ENCODE results near the gene RGS14. TPM values are rescaled to one million over a fixed set of nuclear protein-coding genes. Genes with fewer than 3 reads are reported as not detected.

RGS14 gene
- total and polyA plus RNA-seq, 2 donors (not counting 3 experiments of a cell fraction or from before 2014, with no cell fraction given): 4.3 to 7.3 TPM

- no peak overlapping the region for H3K9ac ChIP-seq (replicated peaks; ENCODE audit: extremely low read depth, insufficient read depth, low read length)
- peaks cover 22% of the 10 kb centered on the region for H3K4me1 ChIP-seq (ENCODE audit: control insufficient read depth, extremely low read depth, insufficient read depth, low read length)
- POLR2A ChIA-PET: interaction anchor here (1.3 kb wide), 1 partner anchor 40 kb away, joined by 4 read pairs; the partner anchor contains the start of gene LMAN2
- dilution Hi-C loops (cut with MboI; ENCODE audit: extremely low pct_ligation_motif_present, low sequenced_read_pairs): no loop called here
- TF ChIP-seq, protein P1, sequence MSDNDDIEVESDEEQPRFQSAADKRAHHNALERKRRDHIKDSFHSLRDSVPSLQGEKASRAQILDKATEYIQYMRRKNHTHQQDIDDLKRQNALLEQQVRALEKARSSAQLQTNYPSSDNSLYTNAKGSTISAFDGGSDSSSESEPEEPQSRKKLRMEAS (IDR thresholded peaks at IDR 0.05; ENCODE audit: insufficient read depth, insufficient read length): no peak
- peak; percentile 54 for TF ChIP-seq POLR2AphosphoS5 (IDR thresholded peaks at IDR 0.05; ENCODE audit: insufficient read depth, low read depth, low read length)
- no peaks in the 10 kb centered on the region for H3K9me3 ChIP-seq (replicated peaks; ENCODE audit: control insufficient read depth, insufficient read depth, low read length)
- peak overlapping the region; percentile 50 for H3K4me2 ChIP-seq (ENCODE audit: insufficient read depth, low read length)
- FAIRE-seq: peak; percentile 82
- intact Hi-C loops (cut with micrococcal nuclease): loop anchor here (5.0 kb wide), 2 partner anchors 56 to 659 kb away; no protein-coding TSS in a partner anchor
- no peaks in the 10 kb centered on the region for H3K27me3 ChIP-seq (ENCODE audit: control insufficient read depth in 2 of 2, insufficient read depth in 2 of 2, low read length in 2 of 2)
- no peaks in the 10 kb centered on the region for H3K9me1 ChIP-seq (replicated peaks; ENCODE audit: control insufficient read depth, extremely low read depth, insufficient read depth, low read length)
- BruUV-seq (replicated peaks): TSS peak; percentile 23
- no peaks in the 10 kb centered on the region for H4K20me1 ChIP-seq (replicated peaks; ENCODE audit: control insufficient read depth, extremely low read depth, insufficient read depth, low read length)
- no peak overlapping the region for H3K27ac ChIP-seq (ENCODE audit: insufficient read depth, low read depth, low read length)
- H3K4me3 ChIP-seq (replicated peaks in 1 of 3; ENCODE audit: insufficient read depth in 1 of 3, low read depth in 1 of 3, low read length in 3 of 3): peak overlapping the region; percentile 49 to 64 (median 58)
- CTCF ChIA-PET: interaction anchor here (0.7 to 3.4 kb wide), 28 partner anchors 8 to 863 kb away, joined by 3 to 45 read pairs (median 6); partner anchors contain the start of genes FGFR4, GRK6 and NSD1
- H3K36me3 ChIP-seq (ENCODE audit: control insufficient read depth in 2 of 2, extremely low read depth in 1 of 2, insufficient read depth in 2 of 2, low read length in 2 of 2): peaks cover 0 to 9% of the 10 kb centered on the region in 2 experiments
- DNase-seq (ENCODE audit: low read depth, low spot score): peak; percentile 71
- H2AFZ ChIP-seq (ENCODE audit: low read depth, low read length): no peak overlapping the region
- H3K79me2 ChIP-seq (ENCODE audit: control insufficient read depth, insufficient read depth, low read length): peaks cover 13% of the 10 kb centered on the region
These were observed 46.9 kb upstream of the RGS14 start for GRCh38 chr5:177310757-177311391.

- Histone ChIP-seq H3K79me2 (ENCODE audit: control insufficient read depth, insufficient read depth, low read length) (peaks cover 10% of the 10 kb centered on the region), H4K20me1 (replicated peaks; ENCODE audit: control insufficient read depth, extremely low read depth, insufficient read depth, low read length) (no peaks in the 10 kb centered on the region), H3K9me1 (replicated peaks; ENCODE audit: control insufficient read depth, extremely low read depth, insufficient read depth, low read length) (no peaks in the 10 kb centered on the region), H3K27me3 (ENCODE audit: control insufficient read depth in 2 of 2, insufficient read depth in 2 of 2, low read length in 2 of 2) (no peaks in the 10 kb centered on the region), H3K4me2 (ENCODE audit: insufficient read depth, low read length) (peak overlapping the region; percentile 76), H3K4me1 (ENCODE audit: control insufficient read depth, extremely low read depth, insufficient read depth, low read length) (peaks cover 22% of the 10 kb centered on the region), H2AFZ (ENCODE audit: low read depth, low read length) (peak overlapping the region; percentile 36), H3K9ac (replicated peaks; ENCODE audit: extremely low read depth, insufficient read depth, low read length) (peak overlapping the region; percentile 47), H3K4me3 (replicated peaks in 1 of 3; ENCODE audit: insufficient read depth in 1 of 3, low read depth in 1 of 3, low read length in 3 of 3) (peak overlapping the region; percentile 49 to 64 (median 58)), H3K36me3 (ENCODE audit: control insufficient read depth in 2 of 2, extremely low read depth in 1 of 2, insufficient read depth in 2 of 2, low read length in 2 of 2) (peaks cover 0 to 8% of the 10 kb centered on the region in 2 experiments), H3K27ac (ENCODE audit: insufficient read depth, low read depth, low read length) (no peak overlapping the region), H3K9me3 (replicated peaks; ENCODE audit: control insufficient read depth, insufficient read depth, low read length) (no peaks in the 10 kb centered on the region)
- DNase-seq (ENCODE audit: low read depth, low spot score) (no peak), FAIRE-seq (no peak)
- ChIA-PET POLR2A (no interaction called here), CTCF (interaction anchor here (1.1 to 3.4 kb wide), 7 partner anchors 17 to 197 kb away, joined by 4 to 45 read pairs (median 10); no protein-coding TSS in a partner anchor)
- intact Hi-C loops (cut with micrococcal nuclease) (loop anchor here (5.0 kb wide), 2 partner anchors 56 to 659 kb away; no protein-coding TSS in a partner anchor), dilution Hi-C loops (cut with MboI; ENCODE audit: extremely low pct_ligation_motif_present, low sequenced_read_pairs) (no loop called here)
- TF ChIP-seq GATA2 (IDR thresholded peaks at IDR 0.05; ENCODE audit: insufficient read depth, insufficient read length, low read depth, low read length): no peak
- TF ChIP-seq JUN (IDR thresholded peaks at IDR 0.05; ENCODE audit: borderline replicate concordance, insufficient read depth, insufficient read length, low read depth): no peak
- no peak for TF ChIP-seq MYC (IDR thresholded peaks at IDR 0.05; ENCODE audit: low read depth, low read length)
- BruUV-seq (replicated peaks): no TSS peak
These were observed 46.4 kb upstream of the RGS14 start for GRCh38 chr5:177311392-177311722.
